GM21576 (cell line): ENCODE results near the gene TRAPPC12.
"Not testable (repeated sequence)": the region's sequence is repeated elsewhere in the genome, so short reads cannot be mapped to it uniquely, and the experiment has no call there.

ENCODE experiments used
- ATAC-seq: cut with Tn5 transposase; IDR thresholded peaks from one replicate; pipeline ENCODE4 v1.9.1; 2021; ENCODE audit warnings: mild to moderate bottlenecking, moderate library complexity; ENCODE audit not compliant: unreplicated experiment

TRAPPC12 gene

GRCh38 chr2:3368261-3368722 lies 11.2 kb upstream of the TRAPPC12 start:
- ATAC-seq = no peak

DNA sequence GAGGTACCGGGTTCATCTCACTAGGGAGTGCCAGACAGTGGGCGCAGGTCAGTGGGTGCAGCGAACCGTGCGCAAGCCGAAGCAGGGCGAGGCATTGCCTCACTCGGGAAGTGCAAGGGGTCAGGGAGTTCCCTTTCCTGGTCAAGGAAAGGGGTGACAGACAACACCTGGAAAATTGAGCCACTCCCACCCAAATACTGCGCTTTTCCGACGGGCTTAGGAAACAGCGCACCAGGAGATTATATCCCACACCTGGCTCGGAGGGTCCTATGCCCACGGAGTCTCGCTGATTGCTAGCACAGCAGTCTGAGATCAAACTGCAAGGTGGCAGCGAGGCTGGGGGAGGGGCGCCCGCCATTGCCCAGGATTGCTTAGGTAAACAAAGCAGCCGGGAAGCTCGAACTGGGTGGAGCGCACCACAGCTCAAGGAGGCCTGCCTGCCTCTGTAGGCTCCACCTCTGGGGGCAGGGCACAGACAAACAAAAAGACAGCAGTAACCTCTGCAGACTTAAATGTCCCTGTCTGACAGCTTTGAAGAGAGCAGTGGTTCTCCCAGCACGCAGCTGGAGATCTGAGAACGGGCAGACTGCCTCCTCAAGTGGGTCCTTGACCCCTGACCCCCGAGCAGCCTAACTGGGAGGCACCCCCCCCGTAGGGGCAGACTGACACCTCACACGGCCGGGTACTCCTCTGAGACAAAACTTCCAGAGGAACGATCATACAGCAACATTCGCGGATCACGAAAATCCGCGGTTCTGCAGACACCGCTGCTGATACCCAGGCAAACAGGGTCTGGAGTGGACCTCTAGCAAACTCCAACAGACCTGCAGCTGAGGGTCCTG lies 9.9 kb upstream of the TRAPPC12 start:
- ATAC-seq = not testable (repeated sequence)

GRCh38 chr2:3376821-3377220 lies 2.7 kb upstream of the TRAPPC12 start:
- ATAC-seq = no peak

GRCh38 chr2:3377279-3377611 lies 2.2 kb upstream of the TRAPPC12 start:
- ATAC-seq = peak; percentile 16

DNA sequence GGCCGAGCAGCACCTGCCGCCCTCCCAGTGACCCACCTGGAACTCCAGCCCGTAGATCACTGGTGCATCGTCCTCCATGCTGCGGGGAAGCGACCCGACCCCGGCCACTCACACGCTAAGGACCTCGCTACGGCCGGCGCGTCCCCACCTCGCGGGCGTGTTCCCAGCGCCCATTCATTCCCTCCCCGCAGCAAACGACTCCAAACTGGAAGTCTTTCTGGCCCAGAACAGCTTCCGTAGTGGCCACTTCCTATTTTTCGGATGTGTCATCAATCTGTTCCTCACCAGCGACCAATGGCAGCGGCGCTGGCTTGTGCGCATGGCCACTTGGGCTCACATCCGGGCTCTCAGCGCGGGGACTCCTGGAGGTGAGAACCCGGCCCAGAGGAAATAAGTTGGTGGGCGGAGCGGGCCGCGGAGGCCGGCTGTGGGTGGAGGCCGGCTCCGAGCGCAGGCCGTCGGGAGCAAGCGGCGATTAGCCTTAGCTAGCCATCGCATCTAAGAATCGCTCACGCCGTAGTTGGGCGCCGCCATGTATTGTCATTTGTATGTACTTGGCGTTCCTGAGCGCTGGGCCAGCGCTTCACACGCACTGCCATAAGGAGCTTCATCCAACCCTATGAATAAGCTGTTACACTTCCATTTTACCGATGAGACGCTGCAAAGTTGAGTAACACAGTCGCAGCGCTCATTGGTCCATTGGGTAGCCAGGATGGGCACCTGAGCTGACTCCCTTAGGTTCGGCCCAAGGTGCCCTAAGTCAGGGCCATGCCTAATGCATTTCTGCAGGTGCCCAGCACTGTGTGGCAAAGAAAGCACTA lies 1.7 kb upstream of the TRAPPC12 start, which contains the start of gene EIPR1:
Gene EIPR1 (minus strand): TSS at position 207 of the 821 bp plus-strand sequence. CDS start 129 bp downstream, at position 78.
- peak; percentile 80 for ATAC-seq

DNA sequence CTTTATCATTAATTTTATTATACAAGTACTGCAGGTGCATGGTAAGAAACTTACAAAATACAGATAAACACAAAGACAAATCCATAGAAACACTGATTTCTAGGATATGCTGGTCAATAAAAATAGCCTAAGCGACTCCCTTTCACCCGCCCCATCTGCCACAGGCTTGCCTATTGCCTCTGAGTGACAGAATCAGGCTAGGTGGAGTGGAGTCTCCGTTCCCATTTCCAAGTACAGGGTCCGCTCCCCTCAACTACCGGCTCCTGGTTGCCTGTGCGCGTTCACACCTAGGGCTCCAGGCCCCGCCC lies 201 bp upstream of the TRAPPC12 start:
- no peak for ATAC-seq

DNA sequence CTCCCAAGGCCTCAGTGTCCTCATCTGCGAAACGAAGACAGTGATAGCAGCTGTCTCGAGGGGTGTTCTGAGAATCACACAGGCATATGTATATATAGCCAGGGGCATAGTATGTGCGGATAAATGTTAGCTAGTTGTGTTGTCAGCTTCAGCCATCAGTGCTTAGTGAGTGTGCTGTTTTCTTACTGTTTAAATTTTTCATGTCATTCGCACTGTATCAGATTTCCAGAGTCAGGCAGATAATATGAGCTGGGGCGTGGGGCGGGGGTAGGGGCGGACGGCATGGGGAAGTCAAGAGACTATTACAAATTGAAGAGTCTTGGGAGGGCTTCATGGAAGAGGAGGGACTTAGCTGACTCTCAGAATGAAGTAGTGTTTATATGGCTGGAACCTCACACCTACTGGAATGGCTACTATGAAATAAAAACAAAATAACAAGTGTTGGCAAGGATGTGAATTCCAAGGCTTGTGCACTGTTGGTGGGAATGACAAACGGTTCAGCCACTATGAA lies 7.0 kb downstream of the TRAPPC12 start:
- ATAC-seq = no peak

DNA sequence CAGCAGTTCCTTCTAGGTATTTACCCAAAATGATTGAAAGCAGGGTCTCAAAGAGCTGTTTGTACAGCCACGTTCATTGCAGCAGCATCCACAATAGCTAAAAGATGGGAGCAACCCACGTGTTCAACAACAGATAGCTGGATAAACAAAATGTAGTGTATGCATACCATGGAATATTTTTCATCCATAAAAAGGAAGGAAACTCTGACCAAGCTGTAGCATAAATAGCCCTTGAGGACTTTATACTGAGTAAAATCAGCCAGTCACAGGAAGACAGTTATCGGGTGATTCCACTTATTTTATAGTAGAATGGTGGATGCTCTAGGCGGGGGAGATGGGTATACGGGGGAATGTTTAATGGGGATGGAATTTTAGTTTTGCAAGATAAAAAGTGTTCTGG lies 7.5 kb downstream of the TRAPPC12 start:
- ATAC-seq = no peak

GRCh38 chr2:3387644-3388411 lies 8.3 kb downstream of the TRAPPC12 start:
- no peak for ATAC-seq

- ATAC-seq = no peak
Observed at GRCh38 chr2:3388412-3388738, 8.9 kb downstream of the TRAPPC12 start.

DNA sequence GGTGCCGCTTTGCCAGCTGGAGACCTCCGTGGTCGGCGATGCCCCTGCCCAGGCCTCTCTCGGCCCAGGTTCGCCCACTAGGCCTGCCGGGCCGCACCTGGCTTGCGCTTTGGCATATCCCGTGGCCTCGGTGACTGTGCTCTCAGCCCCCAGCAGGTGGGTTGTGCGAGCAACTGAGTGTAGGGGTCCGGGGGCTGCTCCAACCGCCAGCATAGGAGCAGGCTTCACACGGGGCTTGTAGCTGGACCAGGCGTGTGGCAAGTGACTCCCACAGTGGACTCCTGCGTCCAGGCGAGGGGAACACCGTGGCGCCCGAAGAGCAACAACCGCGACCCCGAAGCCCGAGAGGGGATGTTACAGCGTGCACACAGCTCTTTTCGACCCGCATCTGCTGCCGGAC lies 9.7 kb downstream of the TRAPPC12 start:
- ATAC-seq = no peak

GRCh38 chr2:3390041-3390440 lies 10.5 kb downstream of the TRAPPC12 start:
- ATAC-seq = no peak

DNA sequence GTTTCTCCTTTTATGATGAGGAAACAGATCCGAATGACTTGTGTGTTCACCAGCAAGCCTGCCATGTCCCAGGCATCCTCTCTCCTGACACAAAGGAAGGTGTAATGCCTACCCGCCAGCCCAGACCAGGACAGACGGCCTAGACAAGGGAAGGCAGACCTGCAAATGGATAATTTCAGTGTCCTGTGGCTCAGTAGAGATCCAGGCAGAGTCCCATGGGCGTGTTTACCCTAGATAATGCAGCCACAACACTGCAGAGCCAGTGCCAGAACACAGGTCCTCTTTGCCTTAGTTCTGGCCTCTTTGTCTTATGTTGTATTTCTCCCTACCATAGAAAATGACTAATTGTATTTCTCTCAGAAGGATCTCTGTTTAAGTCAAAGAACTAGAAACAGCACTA lies 12.7 kb downstream of the TRAPPC12 start:
- no peak for ATAC-seq

- no peak for ATAC-seq
Observed at GRCh38 chr2:3396920-3397559, 17.5 kb downstream of the TRAPPC12 start.

DNA sequence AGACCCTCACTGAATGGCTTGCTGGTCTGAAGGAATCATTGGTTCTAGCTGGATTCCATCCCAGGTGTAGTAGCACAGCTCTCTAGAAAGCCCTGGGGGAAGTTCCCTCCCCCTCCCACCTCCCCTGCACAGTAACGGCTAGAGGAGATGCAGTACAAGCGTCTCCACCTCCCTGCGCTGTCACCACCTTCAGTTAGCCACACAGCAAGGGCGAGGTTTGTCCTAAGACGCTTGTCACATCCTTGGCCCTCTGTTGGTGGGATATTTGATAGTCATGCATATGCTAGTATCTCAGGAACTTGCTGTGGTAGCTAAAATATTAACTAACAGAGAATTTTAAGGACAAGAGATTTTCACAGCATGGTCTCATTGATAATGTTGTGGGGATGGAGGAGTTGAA lies 19.4 kb downstream of the TRAPPC12 start:
- no peak for ATAC-seq

- ATAC-seq = no peak
Observed at GRCh38 chr2:3399381-3399780, 19.9 kb downstream of the TRAPPC12 start.

- ATAC-seq = no peak
Observed at GRCh38 chr2:3399829-3400228, 20.3 kb downstream of the TRAPPC12 start.

GRCh38 chr2:3403587-3404334 lies 24.3 kb downstream of the TRAPPC12 start:
- ATAC-seq = peak; percentile 100

GRCh38 chr2:3404349-3404894 lies 24.9 kb downstream of the TRAPPC12 start:
- ATAC-seq = no peak

GRCh38 chr2:3405307-3405706 lies 25.8 kb downstream of the TRAPPC12 start:
- no peak for ATAC-seq
